ENCODE measurements around the gene TMEM97.
"Not testable (repeated sequence)": the region's sequence is repeated elsewhere in the genome, so short reads cannot be mapped to it uniquely, and the experiment has no call there.

Gene TMEM97

DNA sequence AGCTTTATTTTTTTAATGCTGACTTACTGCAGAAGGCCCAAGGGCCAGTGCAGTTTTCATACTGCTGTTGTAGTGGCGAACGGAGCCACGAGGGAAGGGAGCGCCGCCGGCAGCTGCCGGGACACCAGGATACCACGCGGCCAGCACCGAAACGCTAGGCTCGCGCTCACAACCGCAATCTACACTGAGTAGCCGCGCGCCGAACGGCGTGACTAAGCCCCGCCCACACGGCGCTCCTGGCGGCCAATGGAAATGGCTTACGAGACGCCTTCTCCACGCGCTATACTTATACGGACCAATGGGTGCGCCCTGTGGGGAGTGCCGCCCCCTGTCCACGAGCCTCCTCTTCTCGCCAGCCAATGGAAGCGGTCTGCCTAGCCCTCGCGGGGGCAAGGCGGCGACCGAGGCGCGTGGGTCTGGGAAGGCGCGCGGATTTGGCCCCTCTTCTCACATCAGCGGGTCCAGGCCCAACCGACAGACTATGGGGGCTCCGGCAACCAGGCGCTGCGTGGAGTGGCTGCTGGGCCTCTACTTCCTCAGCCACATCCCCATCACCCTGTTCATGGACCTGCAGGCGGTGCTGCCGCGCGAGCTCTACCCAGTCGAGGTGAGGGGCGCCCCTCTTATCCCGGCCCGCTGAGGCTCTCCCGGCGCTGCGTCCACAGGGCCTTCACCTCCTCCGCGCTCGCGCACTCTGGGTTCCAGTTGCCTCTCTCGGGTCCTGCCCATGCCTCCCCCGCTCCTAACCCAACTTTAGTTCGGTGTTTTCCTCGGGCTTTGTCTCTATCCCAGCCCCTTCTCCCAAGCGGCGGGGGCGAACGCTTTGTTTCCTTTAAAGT, at the start of gene TMEM97:
TMEM97 (plus strand) TSS at position 442 of the 839 bp plus-strand sequence; CDS start at position 482, 40 bp downstream.
- DNase-seq: peak; percentile 84 to 89 (median 86)

DNA sequence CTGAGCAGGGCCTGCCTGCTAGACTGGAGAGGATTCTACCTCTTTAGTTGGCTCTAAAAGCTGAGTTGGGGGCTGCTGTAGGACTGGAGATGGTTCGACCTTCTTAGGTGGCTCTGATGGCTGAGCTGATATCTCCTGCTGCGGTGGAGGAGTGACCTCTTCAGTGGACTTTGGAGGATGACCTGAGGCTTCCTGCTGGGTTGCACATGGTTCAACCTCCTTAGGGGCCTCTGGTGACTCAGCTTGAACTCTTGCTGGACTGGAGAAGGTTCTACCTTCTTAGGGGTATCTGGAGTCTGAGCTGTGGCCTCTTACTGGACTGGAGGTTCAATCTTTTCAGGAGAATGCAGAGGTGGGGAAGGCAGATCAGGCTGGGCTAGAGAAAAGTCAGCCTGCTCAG, 48.9 kb upstream of the TMEM97 start:
- DNase-seq: no peak

DNA sequence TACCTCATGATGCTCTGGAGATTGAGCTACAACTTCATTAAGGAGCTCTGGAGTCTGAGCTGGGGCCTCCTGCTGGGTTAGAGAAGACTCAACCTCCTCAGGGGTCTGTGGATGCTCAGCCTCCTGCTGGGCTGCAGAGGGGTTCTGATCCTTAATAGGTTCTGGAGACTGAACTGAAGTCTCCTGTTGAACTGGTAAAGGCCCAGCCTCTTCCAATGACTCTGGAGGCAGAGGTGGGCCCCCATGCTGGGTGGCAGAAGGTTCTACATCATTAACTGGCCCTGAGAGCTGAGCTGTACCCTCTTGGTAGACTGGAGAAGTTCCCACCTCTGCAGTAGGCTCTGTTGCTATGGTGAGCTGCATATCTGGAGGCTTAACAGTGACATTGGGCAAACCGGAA, 48.1 kb upstream of the TMEM97 start:
- no peak for DNase-seq

DNA sequence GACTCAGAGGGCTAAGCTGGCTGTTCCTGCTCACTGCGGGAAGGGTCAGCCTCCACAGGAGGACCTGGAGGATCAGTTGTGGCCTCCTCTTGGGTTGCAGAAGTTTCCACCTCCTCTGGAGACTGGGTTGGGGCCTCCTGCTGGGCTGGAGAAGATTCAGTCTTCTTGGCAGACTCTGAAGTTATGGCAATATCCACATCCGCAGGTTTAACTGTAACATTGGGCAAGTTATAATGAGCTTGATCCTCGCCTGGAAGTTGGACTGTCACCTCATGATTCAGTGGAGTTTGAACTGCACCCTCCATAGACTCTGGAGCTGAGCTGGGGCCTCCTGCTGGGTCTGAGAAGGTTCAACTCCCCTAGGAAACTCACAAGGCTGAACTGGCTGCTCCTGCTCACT, 47.6 kb upstream of the TMEM97 start:
- DNase-seq: no peak

DNA sequence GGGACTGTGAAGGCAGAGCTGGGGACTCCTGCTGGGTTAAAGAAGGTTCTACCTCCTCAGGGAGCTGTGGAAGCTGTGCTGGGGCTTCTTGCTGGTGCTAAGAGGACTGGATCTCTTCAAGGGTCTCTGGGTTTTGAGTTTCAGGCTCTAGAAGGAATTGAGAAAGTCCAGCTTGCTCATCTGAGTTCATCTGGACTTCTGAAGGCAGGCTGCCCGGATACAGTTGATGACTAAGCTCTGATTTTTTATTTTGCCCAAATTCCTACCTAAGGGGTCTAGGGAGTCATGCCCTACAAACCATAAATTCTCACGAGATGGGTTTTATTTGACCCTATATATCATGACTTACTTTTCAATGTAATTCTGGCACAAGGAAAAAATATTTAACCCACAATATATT, 46.8 kb upstream of the TMEM97 start:
- no peak for DNase-seq

DNA sequence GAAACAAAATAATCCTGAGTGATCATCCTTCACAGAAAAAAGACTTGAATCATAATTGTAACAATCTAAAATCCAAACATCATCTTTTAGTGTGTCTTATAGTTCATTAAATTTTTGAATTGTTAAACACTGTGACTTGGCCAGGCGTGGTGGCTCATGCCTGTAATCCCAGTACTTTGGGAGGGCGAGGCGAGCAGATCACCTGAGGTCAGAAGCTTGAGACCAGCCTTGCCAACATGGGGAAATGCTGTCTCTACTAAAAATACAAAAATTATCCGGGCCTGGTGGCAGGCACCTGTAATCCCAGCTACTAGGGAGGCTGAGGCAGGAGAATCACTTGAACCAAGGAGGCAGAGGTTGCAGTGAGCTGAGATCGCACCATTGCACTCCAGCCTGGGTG, 45.7 kb upstream of the TMEM97 start:
- not testable (repeated sequence) for DNase-seq

DNA sequence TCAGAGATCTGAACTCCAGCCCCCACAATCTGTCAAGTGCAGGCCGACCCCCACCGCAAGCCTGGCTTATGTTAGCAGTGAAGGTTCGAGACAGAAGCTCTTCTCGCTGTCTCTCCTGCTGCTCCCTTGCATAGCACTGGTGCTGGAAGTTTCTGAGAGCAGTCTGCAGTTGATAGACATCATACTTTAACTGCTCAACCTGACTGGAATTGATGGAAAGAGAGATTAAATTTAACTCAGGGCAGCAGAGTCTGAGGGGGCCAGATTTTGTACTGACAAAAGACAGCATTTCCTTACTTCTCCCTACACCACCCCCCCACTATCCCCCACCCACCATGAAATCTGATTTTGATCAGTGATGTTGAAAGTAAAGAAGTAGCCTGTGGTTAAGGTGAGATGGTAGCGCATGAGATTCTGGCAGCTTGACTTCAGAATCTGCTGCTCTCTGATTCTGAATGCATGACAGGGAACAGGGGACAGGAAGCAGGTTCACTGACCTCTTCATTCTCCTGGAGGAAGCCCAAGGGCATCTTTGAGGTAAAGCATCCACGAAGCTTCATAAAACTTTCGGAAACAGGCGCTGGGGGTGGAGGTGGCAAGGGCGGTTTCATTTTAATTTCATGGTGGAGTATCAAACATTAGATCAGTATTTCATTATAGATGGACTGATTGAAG, 44.3 kb upstream of the TMEM97 start:
- no peak for DNase-seq

DNA sequence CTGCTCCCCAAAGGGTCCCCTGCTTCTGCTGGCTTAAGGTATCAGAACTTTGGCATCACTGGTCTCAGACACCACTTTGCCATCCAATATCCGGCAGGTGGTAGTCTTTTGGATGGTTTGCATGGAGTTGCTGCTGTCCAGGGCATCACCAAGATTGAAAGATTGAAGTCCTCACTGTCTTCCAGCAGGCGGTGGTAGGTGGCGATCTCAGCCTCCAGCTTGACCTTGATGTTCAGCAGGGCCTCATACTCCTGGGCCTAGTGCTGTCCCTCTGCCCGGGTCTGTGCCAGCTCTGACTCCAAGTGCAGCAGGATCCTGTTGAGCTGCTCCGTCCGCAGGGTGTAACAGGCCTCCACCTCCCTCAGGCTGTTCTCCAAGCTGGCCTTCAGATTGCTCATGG, 43.0 kb upstream of the TMEM97 start:
- no peak for DNase-seq

DNA sequence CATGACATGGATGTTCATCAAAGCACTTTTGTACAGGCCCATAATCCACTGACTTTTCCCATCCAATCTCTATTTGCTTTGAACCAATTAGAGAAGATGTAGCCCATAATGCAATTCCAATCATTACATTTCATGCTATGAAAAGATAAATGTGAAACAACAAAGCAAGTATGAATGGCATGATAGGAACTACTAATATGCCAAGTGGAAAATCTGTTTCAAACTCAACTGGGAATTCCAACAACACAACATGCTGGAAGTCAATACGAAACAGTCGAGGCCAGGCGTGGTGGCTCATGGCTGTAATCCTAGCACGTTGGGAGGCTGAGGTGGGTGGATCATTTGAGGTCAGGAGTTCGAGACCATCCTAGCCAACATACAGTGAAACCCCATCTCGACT, 39.6 kb upstream of the TMEM97 start:
- no peak for DNase-seq

DNA sequence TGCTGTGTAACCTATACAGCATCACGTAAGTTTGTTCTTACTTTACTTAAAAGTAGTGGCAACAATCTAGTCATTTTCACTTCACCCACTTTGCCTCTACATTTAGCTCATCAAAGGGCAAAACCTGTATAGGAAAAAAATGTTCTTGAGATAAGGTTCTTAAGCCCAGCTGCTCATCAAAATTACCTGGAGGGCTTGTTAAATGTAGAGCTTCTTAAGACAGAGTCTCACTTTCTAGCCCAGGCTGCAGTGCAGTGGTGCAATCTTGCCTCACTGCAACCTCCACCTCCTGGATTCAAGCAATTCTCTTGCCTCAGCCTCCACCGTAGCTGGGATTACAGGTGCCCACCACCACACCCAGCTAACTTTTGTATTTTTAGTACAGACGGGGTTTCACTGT, 38.2 kb upstream of the TMEM97 start:
- no peak for DNase-seq

DNA sequence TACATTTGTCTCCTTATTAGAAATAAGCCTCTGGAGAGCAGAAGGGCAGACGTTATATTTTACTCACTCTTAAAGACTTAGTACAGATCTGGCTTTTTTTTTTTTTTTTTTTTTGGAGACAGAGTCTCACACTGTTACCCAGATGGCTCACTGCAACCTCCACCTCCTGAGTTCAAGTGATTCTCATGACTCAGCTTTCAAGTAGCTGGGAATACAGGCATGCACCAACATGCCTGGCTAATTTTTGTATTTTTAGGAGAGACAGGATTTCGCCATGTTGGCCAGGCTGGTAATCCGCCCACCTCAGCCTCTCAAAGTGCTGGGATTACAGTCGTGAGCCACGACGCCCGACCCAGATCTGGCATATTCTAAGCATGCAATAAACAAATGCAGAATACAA, 36.4 kb upstream of the TMEM97 start:
- DNase-seq: no peak

DNA sequence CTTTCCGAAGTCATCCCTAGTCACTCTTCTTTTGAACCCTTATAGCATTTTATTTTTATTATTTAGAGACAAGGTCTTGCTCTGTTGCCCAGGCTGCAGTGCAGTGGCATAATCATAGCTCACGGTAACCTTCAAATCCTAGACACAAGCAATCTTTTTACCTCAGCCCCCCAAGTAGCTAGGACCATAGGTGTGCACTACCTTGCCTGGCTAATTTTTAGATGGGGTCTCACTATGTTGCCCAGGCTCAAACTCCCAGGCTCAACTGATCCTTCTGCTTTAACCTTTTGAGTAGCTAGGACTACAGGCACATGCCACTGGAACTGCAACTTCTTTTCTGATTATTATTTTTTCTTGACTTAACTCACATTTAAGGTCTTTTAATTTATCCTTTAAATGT, 33.0 kb upstream of the TMEM97 start:
- DNase-seq: no peak

DNA sequence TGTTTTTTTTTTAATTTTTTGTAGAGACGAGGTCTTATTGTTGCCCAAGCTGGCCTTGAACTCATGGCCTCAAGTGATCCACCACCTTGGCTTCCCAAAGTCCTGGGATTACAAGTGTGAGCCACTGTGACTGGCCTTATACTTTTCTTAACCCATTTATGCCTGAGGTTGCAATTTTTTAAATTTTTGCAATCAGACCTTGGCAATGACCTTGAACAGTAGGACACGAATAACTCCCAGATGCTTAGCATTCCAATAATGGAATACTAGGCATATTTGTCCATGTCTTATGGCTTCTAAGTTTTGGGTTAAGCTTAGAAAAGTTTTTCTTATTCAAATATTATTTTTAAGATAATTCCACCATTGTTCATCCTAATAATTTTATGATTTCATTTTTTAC, 28.3 kb upstream of the TMEM97 start:
- no peak for DNase-seq

DNA sequence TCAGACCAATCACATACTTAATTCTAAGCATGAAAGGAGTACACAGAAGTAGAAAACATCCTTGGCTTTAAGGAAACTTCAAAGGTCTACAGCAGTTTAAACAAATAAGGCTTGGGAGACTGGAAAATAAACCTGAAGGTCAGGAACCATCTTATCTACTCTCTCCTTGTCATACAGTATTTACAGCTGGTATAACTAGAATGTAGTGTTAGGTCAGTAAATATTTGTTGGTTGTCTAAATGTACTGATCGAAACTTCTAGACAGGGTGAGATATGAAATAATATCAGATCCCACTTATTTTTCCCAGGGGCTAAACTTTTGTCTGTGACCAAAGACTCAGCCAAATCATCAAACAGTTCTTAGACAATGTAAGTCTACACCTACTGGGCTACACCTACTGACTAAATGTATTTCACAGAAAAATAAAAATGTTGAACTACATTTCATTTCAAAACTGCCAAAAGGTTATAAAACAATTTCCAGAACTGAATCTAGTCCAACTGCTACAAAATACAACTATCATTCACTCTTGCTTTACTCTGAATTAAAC, 27.1 kb upstream of the TMEM97 start:
- DNase-seq: no peak

DNA sequence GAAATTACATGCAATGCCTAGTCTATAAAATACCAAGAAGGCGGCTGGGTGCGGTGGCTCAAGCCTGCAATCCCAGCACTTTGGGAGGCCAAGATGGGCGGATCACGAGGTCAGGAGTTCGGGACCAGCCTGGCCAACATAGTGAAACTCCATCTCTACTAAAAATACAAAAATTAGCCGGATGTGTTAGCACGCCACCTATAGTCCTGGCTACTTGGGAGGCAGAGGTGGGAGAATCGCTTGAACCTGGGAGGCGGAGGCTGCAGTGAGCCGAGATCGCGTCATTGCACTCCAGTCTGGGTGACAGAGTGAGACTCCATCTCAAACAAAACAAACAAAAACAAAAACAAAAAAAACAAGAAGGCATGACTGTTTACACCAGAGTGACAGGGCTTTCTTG, 26.1 kb upstream of the TMEM97 start:
- DNase-seq: not testable (repeated sequence)

DNA sequence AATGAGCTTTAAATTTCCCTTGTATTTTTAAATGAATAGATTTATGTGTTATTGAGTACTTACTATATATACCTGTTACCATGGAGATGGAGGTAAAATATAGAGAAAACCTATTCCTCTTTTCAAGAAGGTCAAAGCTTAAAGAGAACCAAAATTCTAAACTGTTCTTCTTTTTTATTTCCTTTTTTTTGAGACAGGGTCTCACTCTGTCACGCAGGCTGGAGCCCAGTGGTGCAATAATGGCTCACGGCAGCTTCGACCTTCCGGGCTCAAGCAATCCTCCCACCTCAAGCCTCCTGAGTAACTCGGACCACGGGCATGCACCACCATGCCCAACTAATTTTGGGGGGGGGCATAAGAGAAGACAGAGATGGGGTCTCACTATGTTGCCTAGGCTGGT, 25.0 kb upstream of the TMEM97 start:
- no peak for DNase-seq

DNA sequence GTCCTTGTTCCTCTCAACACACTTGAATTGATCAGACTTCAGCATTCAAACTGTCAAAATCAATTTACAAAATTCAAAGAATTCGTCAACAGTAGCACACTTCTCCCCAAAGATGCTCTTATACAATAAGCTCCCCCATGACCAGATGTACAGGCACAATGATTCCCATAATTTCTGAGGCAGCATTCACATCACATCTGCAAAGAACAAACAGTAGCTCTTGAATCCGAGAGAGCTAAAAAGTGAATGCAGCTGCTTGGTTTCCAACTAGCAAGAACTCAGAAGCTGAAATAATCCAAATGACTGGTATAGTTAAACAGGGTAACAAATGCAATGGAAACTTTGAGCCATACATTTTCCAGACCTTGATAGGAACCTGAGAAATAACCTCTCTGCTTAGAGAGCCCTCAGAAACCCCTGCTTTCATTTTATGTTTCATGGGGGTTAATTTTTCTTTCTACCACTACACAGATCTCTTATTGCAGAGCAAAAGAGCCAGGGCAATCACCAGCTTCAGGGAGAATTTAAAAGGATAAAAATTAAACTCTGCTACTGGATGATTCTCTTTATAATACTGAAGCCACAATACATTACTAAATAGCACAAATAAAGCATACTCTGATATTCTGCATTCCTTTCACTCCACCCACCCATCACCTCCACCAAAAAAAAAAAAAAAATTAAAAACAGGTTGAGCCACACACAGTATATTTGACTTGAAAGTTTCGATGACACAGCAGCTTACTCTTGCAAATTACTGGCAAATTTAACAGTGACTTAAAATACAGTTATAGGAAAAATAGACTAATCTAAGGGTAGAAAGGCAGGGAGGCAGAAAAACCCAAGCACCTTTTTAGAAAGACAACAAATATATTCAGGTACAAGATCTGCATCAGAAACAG, 23.1 kb upstream of the TMEM97 start:
- DNase-seq: no peak

DNA sequence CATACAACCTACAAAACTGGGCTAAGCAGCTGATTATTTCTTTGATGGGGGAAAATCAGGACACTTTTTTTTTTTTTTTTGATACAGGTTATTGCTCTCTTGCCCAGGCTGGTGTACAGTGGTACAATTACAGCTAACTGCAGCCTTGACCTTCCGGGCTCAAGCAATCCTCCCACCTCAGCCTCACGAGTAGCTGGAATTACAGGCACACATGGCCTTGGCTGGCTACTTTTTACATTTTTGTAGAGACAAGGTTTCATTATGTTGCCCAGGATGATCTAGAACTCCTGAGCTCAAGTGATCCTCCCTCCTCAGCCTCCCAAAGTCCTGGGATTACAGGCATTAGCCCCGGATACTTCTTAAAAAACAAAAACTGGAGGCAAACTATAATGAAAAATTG, 20.6 kb upstream of the TMEM97 start:
- DNase-seq: no peak

DNA sequence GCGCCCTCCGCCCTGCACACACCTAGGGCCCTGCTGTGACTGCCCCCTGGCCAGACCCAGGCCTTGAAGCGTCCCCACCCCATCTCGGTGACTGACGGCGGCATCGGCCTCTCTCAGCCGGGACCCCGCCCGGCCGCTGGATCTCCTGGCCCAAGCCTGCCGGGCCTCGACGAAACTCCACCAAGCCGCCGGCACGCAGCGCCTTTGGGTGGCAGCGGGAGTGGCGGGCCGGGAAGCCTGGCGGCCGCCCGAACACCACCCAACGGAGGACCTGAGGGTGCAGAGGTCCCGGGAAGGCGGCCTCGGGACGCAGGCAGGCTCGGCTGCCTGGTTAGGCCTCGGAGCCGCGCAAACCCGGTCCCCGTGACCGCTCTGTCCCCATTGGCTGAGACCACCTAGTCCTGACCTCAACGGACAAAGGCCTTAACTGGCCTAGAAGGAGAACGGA, 12.0 kb upstream of the TMEM97 start:
- DNase-seq: no peak

DNA sequence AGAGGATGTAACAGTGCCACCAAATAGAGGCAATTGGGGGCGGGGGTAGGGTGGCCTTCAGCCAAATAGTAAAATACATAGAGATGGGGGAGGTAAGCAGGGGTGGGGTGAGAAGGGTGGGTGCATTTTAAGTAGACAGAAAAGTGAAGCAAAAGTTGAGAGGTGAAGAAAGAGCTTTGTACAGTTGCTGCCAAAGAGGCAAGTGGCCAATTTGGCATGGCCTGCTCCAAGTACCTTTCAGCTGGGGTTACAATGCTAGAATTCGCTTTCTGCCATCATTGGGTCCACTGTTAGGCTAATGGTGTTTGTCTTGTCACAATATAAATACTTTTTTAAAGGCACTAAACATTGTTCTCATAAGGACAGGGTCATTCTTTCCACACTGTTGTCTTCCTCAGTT, 5.2 kb upstream of the TMEM97 start:
- no peak for DNase-seq

DNA sequence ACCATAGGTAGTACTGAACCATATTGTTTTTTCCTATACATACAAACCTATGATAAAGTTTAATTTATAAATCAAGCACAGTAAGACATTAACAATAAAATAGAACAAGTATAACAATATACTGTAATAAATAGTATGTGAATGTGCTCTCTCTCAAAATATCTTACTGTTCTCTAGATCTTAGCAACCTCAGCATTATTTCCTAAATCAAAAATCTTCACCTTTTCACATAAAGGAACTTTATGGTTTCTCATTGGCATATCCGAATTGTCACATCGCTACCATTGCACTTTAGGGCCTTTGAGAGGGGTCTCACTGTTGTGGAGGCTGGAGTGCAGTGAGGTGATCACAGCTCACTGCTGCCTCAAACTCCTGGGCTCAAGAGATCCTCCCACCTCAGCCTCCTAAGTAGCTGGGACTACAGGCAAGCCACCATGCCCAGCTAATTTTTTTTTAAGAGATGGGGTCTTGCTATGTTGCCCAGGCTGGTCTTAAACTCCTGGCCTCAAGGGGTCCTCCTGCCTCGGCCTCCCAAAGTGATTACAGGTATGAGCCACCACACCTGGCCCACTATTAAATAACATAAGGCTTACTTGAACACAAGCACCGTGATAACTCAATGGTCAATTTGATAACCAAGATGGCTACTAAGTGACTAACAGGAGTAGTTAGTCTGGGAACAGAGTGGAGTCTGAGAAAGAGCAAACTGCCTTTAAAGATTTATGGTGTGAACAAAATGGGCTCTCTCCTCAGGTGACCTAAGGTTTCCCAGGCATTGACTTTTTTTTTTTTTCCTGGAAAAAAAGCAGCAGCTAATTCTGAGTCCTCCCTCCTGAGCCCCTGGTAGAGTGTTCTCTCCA, 2.9 kb upstream of the TMEM97 start:
- DNase-seq: no peak

All from activated naive CD4-positive, alpha-beta T cell (primary cell).